H1 (cell line): ENCODE measurements around the gene HERC4. TPM values are rescaled to one million over a fixed set of nuclear protein-coding genes. Genes with fewer than 3 reads are reported as not detected.

Experiments used
- CTCF ChIA-PET: fragments of 300-600 bp; sonication (Branson Sonifier 250); formaldehyde crosslinking; loops from one replicate; lab custom pipeline; 2021; ENCODE audit not compliant: partially characterized antibody; lab: Charles Lee
- POLR2A ChIA-PET: fragments of 300-600 bp; sonication (Branson Sonifier 250); formaldehyde crosslinking; loops from one replicate; lab custom pipeline; 2021; ENCODE audit warnings: inconsistent platforms; ENCODE audit not compliant: partially characterized antibody; lab: Charles Lee
- DNase-seq, 2 experiments: peaks; one replicate each; pipeline versions ENCODE4 v3.0.0 to v3.0.0-alpha.2; 2010 to 2022; ENCODE audit warnings: low spot score in 2 of 2, low read depth in 1 of 2, mixed read lengths in 1 of 2
- FAIRE-seq: peaks from 2 replicates; lab custom pipeline; 2011; peaks lifted over from hg19 to GRCh38; lab: Jason Lieb, UNC
- H2AFZ ChIP-seq: 2 replicates; pipeline ENCODE4 v1.8.1; 2012; ENCODE audit warnings: low read length, inconsistent platforms
- H2AK5ac ChIP-seq: 2 replicates; pipeline ENCODE4 v1.6.1; 2013; ENCODE audit warnings: low read depth, low read length
- H2BK120ac ChIP-seq: replicated peaks from 2 replicates; pipeline ENCODE3; 2013; ENCODE audit warnings: low read depth, low read length, inconsistent platforms
- H2BK12ac ChIP-seq: 2 replicates; pipeline ENCODE4 v1.6.1; 2013; ENCODE audit warnings: low read depth, low read length
- H2BK15ac ChIP-seq: 2 replicates; pipeline ENCODE4 v1.6.1; 2013; ENCODE audit warnings: low read length
- H2BK20ac ChIP-seq: 2 replicates; pipeline ENCODE4 v1.6.1; 2013; ENCODE audit warnings: low read length
- H2BK5ac ChIP-seq: 2 replicates; pipeline ENCODE4 v1.6.1; 2013; ENCODE audit warnings: low read depth, low read length
- H3K14ac ChIP-seq: 2 replicates; pipeline ENCODE4 v1.6.1; 2013; ENCODE audit warnings: inconsistent platforms; ENCODE audit not compliant: insufficient read length
- H3K18ac ChIP-seq: 2 replicates; pipeline ENCODE4 v1.6.1; 2013; ENCODE audit warnings: low read length; ENCODE audit errors: extremely low read depth
- H3K23ac ChIP-seq: 2 replicates; pipeline ENCODE4 v1.6.1; 2013; ENCODE audit warnings: inconsistent platforms; ENCODE audit not compliant: insufficient read length
- H3K23me2 ChIP-seq: 2 replicates; pipeline ENCODE4 v1.6.1; 2013; ENCODE audit warnings: low read depth, low read length
- H3K27ac ChIP-seq: 2 replicates; pipeline ENCODE4 v1.6.1; 2011; ENCODE audit warnings: low read depth, low read length, inconsistent platforms
- H3K27me3 ChIP-seq, 4 experiments: replicated peaks in 1 of 4; 1 replicate in 1 of 4; 2 replicates in 3 of 4; pipeline versions ENCODE4 v1.6.1 to v1.8.1; 2011 to 2013; ENCODE audit warnings: low read length in 3 of 4, mild to moderate bottlenecking in 3 of 4, inconsistent platforms in 2 of 4, mixed read lengths in 2 of 4, moderate library complexity in 1 of 4; ENCODE audit not compliant: control insufficient read depth in 3 of 4, insufficient read depth in 3 of 4; ENCODE audit errors: extremely low read depth in 1 of 4
- H3K36me3 ChIP-seq, 4 experiments: 2 replicates each; pipeline versions ENCODE4 v1.6.1 to v1.8.1; 2011 to 2013; ENCODE audit warnings: mild to moderate bottlenecking in 4 of 4, low read length in 3 of 4, moderate library complexity in 2 of 4, control low read depth in 1 of 4, inconsistent platforms in 1 of 4; ENCODE audit not compliant: insufficient read depth in 4 of 4, control insufficient read depth in 2 of 4
- H3K4ac ChIP-seq: replicated peaks from 2 replicates; pipeline ENCODE3; 2013; ENCODE audit warnings: low read length, low read depth, mixed read lengths, inconsistent platforms; ENCODE audit not compliant: insufficient read length
- H3K4me1 ChIP-seq, 4 experiments: replicated peaks in 1 of 4; 1 replicate in 1 of 4; 2 replicates in 3 of 4; pipeline versions ENCODE4 v1.6.1 to v1.8.1; 2011 to 2013; ENCODE audit warnings: low read length in 3 of 4, inconsistent platforms in 2 of 4, mixed read lengths in 1 of 4; ENCODE audit not compliant: insufficient read depth in 4 of 4, control insufficient read depth in 3 of 4
- H3K4me2 ChIP-seq, 2 experiments: 2 replicates each; pipeline versions ENCODE4 v1.6.1 to v1.8.1; 2011 to 2013; ENCODE audit warnings: low read depth in 2 of 2, low read length in 2 of 2, control low read depth in 1 of 2, inconsistent platforms in 1 of 2, mild to moderate bottlenecking in 1 of 2; ENCODE audit not compliant: insufficient read depth in 1 of 2
- H3K4me3 ChIP-seq, 4 experiments: fragments of 200-600, 300-600 bp in 1 of 4; sonication (generic), shearing (Covaris generic), sonication (Bioruptor Twin) in 1 of 4; 2 replicates each; pipeline versions ENCODE4 v1.5.1 to v1.8.1; 2011 to 2016; ENCODE audit warnings: low read length in 4 of 4, low read depth in 3 of 4, control low read depth in 2 of 4, inconsistent platforms in 2 of 4, mild to moderate bottlenecking in 2 of 4, mixed read lengths in 1 of 4, moderate library complexity in 1 of 4; ENCODE audit not compliant: insufficient read depth in 2 of 4; ENCODE audit errors: extremely low read depth in 1 of 4
- H3K56ac ChIP-seq: replicated peaks from 2 replicates; pipeline ENCODE3; 2013; ENCODE audit warnings: low read depth, mild to moderate bottlenecking, mixed read lengths, low read length, inconsistent platforms; ENCODE audit not compliant: insufficient read length
- H3K79me1 ChIP-seq: 2 replicates; pipeline ENCODE4 v1.6.1; 2013; ENCODE audit warnings: low read depth, low read length, control low read depth
- H3K79me2 ChIP-seq, 2 experiments: 2 replicates each; pipeline versions ENCODE4 v1.6.1 to v1.8.1; 2012 to 2013; ENCODE audit warnings: low read length in 2 of 2, mild to moderate bottlenecking in 2 of 2, inconsistent platforms in 1 of 2; ENCODE audit not compliant: insufficient read depth in 2 of 2, control insufficient read depth in 1 of 2
- H3K9ac ChIP-seq, 4 experiments: replicated peaks in 1 of 4; 1 replicate in 1 of 4; 2 replicates in 3 of 4; pipeline versions ENCODE4 v1.6.1 to v1.8.1; 2011 to 2013; ENCODE audit warnings: low read depth in 3 of 4, low read length in 3 of 4, control low read depth in 2 of 4, mild to moderate bottlenecking in 2 of 4, moderate library complexity in 2 of 4, inconsistent platforms in 1 of 4; ENCODE audit errors: extremely low read depth in 1 of 4
- H3K9me3 ChIP-seq, 2 experiments: 2 replicates each; pipeline versions ENCODE4 v1.6.1 to v1.8.1; 2012 to 2013; ENCODE audit warnings: mild to moderate bottlenecking in 2 of 2, moderate library complexity in 2 of 2, control low read depth in 1 of 2, inconsistent platforms in 1 of 2, low read depth in 1 of 2, low read length in 1 of 2, mixed read lengths in 1 of 2; ENCODE audit not compliant: insufficient read depth in 2 of 2
- H4K20me1 ChIP-seq, 2 experiments: replicated peaks in 1 of 2; 2 replicates each; pipeline versions ENCODE3 to v1.8.1; 2011 to 2013; ENCODE audit warnings: inconsistent platforms in 2 of 2, low read length in 2 of 2, mild to moderate bottlenecking in 1 of 2; ENCODE audit not compliant: insufficient read depth in 2 of 2, control insufficient read depth in 1 of 2
- H4K5ac ChIP-seq: 2 replicates; pipeline ENCODE4 v1.6.1; 2013; ENCODE audit warnings: low read length, low read depth, mixed read lengths, inconsistent platforms; ENCODE audit not compliant: insufficient read length
- H4K8ac ChIP-seq: 2 replicates; pipeline ENCODE4 v1.8.0; 2013; ENCODE audit warnings: mild to moderate bottlenecking, moderate library complexity, low read length, inconsistent platforms; ENCODE audit not compliant: insufficient read depth; ENCODE audit errors: extremely low read depth
- H4K91ac ChIP-seq: replicated peaks from 2 replicates; pipeline ENCODE3; 2013; ENCODE audit warnings: low read length, mixed read lengths, inconsistent platforms; ENCODE audit not compliant: insufficient read length
- BCL11A ChIP-seq, 2 experiments: IDR thresholded peaks; one replicate each; pipeline ENCODE4 v1.6.1; 2011; ENCODE audit warnings: low read depth in 2 of 2, low read length in 2 of 2, mild to moderate bottlenecking in 2 of 2
- CREB1 ChIP-seq: IDR thresholded peaks from 2 replicates; pipeline ENCODE4 v1.6.1; 2012; ENCODE audit warnings: inconsistent platforms
- GTF2F1 ChIP-seq: IDR thresholded peaks from 2 replicates; pipeline ENCODE4 v1.6.1; 2012; ENCODE audit warnings: low read depth, low read length, improper control_type of control experiment, borderline replicate concordance
- KDM1A ChIP-seq: fragments of 200-600, 300-600 bp; sonication (generic); IDR thresholded peaks from 2 replicates; pipeline ENCODE4 v1.7.1; 2016; ENCODE audit warnings: mild to moderate bottlenecking, low read length, borderline replicate concordance
- MAFK ChIP-seq: IDR thresholded peaks from 2 replicates; pipeline ENCODE4 v1.6.1; 2012; ENCODE audit warnings: low read depth, mild to moderate bottlenecking, improper control_type of control experiment, low read length
- MAX ChIP-seq: IDR thresholded peaks from 2 replicates; pipeline ENCODE4 v1.6.1; 2012; ENCODE audit warnings: inconsistent platforms
- NANOG ChIP-seq: IDR thresholded peaks from 2 replicates; pipeline ENCODE4 v1.6.1; 2011; ENCODE audit warnings: low read length, low read depth, mild to moderate bottlenecking, inconsistent platforms; ENCODE audit not compliant: insufficient read depth, poor library complexity, severe bottlenecking
- PHF8 ChIP-seq: fragments of 200-600 bp; sonication (generic); conservative IDR thresholded peaks from 2 replicates; pipeline ENCODE4 v1.7.1; 2012; ENCODE audit warnings: low read depth, mild to moderate bottlenecking, inconsistent platforms, low read length, moderate library complexity
- RBBP5 ChIP-seq: IDR thresholded peaks from 2 replicates; pipeline ENCODE4 v1.7.1; 2012; ENCODE audit warnings: low read depth, mild to moderate bottlenecking, inconsistent platforms, low read length, moderate library complexity, borderline replicate concordance
- RNF2 ChIP-seq: fragments of 200-900, 300-1000 bp; sonication (generic); IDR thresholded peaks from 2 replicates; pipeline ENCODE4 v1.7.1; 2016; ENCODE audit warnings: borderline replicate concordance, low read depth, mild to moderate bottlenecking, antibody characterized with exemption, low read length; ENCODE audit not compliant: poor library complexity, severe bottlenecking; ENCODE audit errors: missing control alignments
- SP4 ChIP-seq: IDR thresholded peaks from 2 replicates; pipeline ENCODE4 v1.6.1; 2012; ENCODE audit warnings: low read length, inconsistent platforms
- TAF7 ChIP-seq: optimal IDR thresholded peaks from 2 replicates; pipeline ENCODE3; 2011; ENCODE audit warnings: low read depth, mild to moderate bottlenecking, inconsistent platforms, low read length, moderate library complexity, borderline replicate concordance
- ZNF274 ChIP-seq: IDR thresholded peaks from 2 replicates; pipeline ENCODE4 v1.7.0; 2012; ENCODE audit warnings: low read length, borderline replicate concordance; ENCODE audit errors: extremely low read depth
- WGBS, 2 experiments: shearing (Covaris generic) in 1 of 2; methylation state at CpG; one replicate each; pipeline versions ENCODE4 v1.1.6 to v1.1.7; 2013 to 2015; ENCODE audit warnings: low lambda C conversion rate in 2 of 2, mixed read lengths in 2 of 2, inconsistent platforms in 1 of 2, low coverage in 1 of 2, missing lambda C conversion rate in 1 of 2; ENCODE audit not compliant: insufficient replicate concordance in 2 of 2, insufficient coverage in 1 of 2, insufficient read length in 1 of 2; ENCODE audit errors: extremely low coverage in 1 of 2, missing lambda C conversion rate in 1 of 2; 5-methylcytosine and 5-hydroxymethylcytosine counted together
- polyA plus RNA-seq, 7 experiments: library from polyadenylated mRNA; depleted of rRNA in 3 of 7; stranded (reverse) in 5 of 7; unstranded in 2 of 7; fragments of >200 nt in 5 of 7; fragments of 200-250 nt in 2 of 7; gene quantifications; 1 replicate in 5 of 7; 2 replicates in 1 of 7; 4 replicates in 1 of 7; pipeline versions ENCODE4 v1.2.1 to v1.2.3, GENCODE V29; 2011 to 2013; ENCODE audit warnings: missing spikeins in 2 of 7, mixed read lengths in 2 of 7
- total RNA-seq: library from RNA; stranded (reverse); fragmentation: NEBNext Ultra II Directional; extraction: Animal tissue kit (Norgen Biotek cat#: 25700); gene quantifications from 2 replicates; pipeline ENCODE4 v1.2.1, GENCODE V29; 2021

The HERC4 gene
- total and polyA plus RNA-seq, 2 of the 8 experiments (the other 6 are each of a cell fraction or from before 2014, with no cell fraction given): 7.5 to 44.0 TPM

- Histone ChIP-seq H3K79me2 (no peaks in the 10 kb centered on the region), H3K18ac (no peak overlapping the region), H3K9me3 (no peaks in the 10 kb centered on the region), H3K23me2 (no peaks in the 10 kb centered on the region), H3K23ac (no peak overlapping the region), H4K5ac (no peak overlapping the region), H3K79me1 (no peaks in the 10 kb centered on the region), H3K27ac (no peak overlapping the region), H3K27me3 (no peaks in the 10 kb centered on the region), H3K14ac (no peak overlapping the region), H3K4ac (no peak overlapping the region), H4K20me1 (no peaks in the 10 kb centered on the region), H2AK5ac (no peak overlapping the region), H2BK15ac (no peak overlapping the region), H2BK5ac (no peak overlapping the region), H3K4me1 (no peaks in the 10 kb centered on the region), H3K4me3 (no peak overlapping the region), H4K91ac (no peak overlapping the region), H4K8ac (no peak overlapping the region)
- CTCF ChIA-PET: interaction anchor here (0.6 kb wide), 1 partner anchor 91 kb away, joined by 3 read pairs; no protein-coding TSS in a partner anchor
- WGBS, 2 experiments: 79% methylated on average over 2 of the region's 2 CpGs; no CpG with 5 or more reads in 1 of the 2 experiments
- TF ChIP-seq ZNF274: no peak
- no peak for TF ChIP-seq GTF2F1
- no peak for TF ChIP-seq SP4
- TF ChIP-seq CREB1: no peak
- no peak for TF ChIP-seq MAFK
- TF ChIP-seq RBBP5: no peak
- TF ChIP-seq PHF8: no peak
- no peak for TF ChIP-seq TAF7
- no peak for TF ChIP-seq MAX
- TF ChIP-seq KDM1A: no peak
- TF ChIP-seq RNF2: no peak
- TF ChIP-seq NANOG: no peak
- TF ChIP-seq BCL11A (IDR thresholded peaks at IDR 0.05; ENCODE audit: low read depth in 2 of 2, low read length in 2 of 2): no peak
- TF ChIP-seq, all 59 proteins: peak for 0
- DNase-seq (no peak), FAIRE-seq (no peak)
- Histone ChIP-seq H2BK20ac (no peak overlapping the region), H3K9ac (no peak overlapping the region), H3K56ac (no peak overlapping the region), H2AFZ (no peak overlapping the region), H2BK12ac (no peak overlapping the region), H3K4me2 (no peak overlapping the region), H2BK120ac (no peak overlapping the region), H3K36me3 (no peaks in the 10 kb centered on the region)
- POLR2A ChIA-PET: interaction anchor here (0.9 kb wide), 1 partner anchor 13 kb away, joined by 3 read pairs; no protein-coding TSS in a partner anchor
These were observed 36.5 kb upstream of the HERC4 start for GRCh38 chr10:68111584-68111983.
